Brain microvascular endothelial cell (primary cell): ENCODE measurements around the gene GALNT3.
A peak's percentile ranks its signal among the peaks of the same experiment; 100 is the strongest.

ENCODE experiments used
- DNase-seq: peaks from one replicate; pipeline ENCODE4 v3.0.0-alpha.2; 2020
- H3K27ac ChIP-seq: fragments of 250-450 bp; sonication (Bioruptor Pico); 2 replicates; pipeline ENCODE4 v1.5.1; 2020; ENCODE audit warnings: mild to moderate bottlenecking, moderate library complexity
- H3K27me3 ChIP-seq: fragments of 250-450 bp; sonication (Bioruptor Pico); replicated peaks from 2 replicates; pipeline ENCODE4 v1.5.1; 2020; ENCODE audit warnings: mild to moderate bottlenecking
- H3K36me3 ChIP-seq: fragments of 250-450 bp; sonication (Bioruptor Pico); replicated peaks from 2 replicates; pipeline ENCODE4 v1.5.1; 2020; ENCODE audit warnings: mild to moderate bottlenecking
- H3K4me3 ChIP-seq: 2 replicates; pipeline ENCODE4 v1.5.1; 2011; ENCODE audit warnings: low read depth, mild to moderate bottlenecking, control low read depth, low read length, moderate library complexity
- in situ Hi-C: cut with HindIII; loops from 2 replicates; pipeline ENCODE4 v1.10.0; 2017; ENCODE audit warnings: low sequenced_read_pairs, low pct_ligation_motif_present
- TF ChIP-seq, protein P1 (sequence below): IDR thresholded peaks from 2 replicates; pipeline ENCODE4 v1.5.1; 2011; ENCODE audit warnings: low read depth, mild to moderate bottlenecking, moderate library complexity, low read length, control low read depth, inconsistent platforms; ENCODE audit errors: missing control alignments

The GALNT3 gene

DNA sequence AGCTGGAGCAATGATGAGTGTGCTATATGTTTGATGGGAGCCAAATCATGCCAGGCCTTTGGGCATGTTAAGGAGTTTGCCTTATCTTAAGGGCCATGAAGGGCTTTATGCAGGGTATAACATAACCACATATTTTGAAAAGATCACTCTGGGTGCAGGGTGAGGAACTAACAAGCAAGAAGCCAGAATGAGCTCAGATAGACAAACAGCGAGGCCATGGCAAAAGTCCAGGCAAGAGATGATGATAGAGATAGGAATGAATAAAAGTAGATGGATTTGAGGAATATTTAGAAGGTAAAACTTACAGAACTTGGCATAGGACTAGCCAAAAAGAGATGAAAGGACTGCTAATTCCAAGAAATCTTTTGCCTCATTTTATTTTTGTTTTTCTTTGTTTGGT is 6.7 kb downstream of the GALNT3 start:
- no peak overlapping the region for H3K4me3 ChIP-seq
- no peak overlapping the region for H3K27ac ChIP-seq
- no peaks in the 10 kb centered on the region for H3K27me3 ChIP-seq
- DNase-seq: peak; percentile 62
- TF ChIP-seq, protein P1, sequence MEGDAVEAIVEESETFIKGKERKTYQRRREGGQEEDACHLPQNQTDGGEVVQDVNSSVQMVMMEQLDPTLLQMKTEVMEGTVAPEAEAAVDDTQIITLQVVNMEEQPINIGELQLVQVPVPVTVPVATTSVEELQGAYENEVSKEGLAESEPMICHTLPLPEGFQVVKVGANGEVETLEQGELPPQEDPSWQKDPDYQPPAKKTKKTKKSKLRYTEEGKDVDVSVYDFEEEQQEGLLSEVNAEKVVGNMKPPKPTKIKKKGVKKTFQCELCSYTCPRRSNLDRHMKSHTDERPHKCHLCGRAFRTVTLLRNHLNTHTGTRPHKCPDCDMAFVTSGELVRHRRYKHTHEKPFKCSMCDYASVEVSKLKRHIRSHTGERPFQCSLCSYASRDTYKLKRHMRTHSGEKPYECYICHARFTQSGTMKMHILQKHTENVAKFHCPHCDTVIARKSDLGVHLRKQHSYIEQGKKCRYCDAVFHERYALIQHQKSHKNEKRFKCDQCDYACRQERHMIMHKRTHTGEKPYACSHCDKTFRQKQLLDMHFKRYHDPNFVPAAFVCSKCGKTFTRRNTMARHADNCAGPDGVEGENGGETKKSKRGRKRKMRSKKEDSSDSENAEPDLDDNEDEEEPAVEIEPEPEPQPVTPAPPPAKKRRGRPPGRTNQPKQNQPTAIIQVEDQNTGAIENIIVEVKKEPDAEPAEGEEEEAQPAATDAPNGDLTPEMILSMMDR: no peak
- in situ Hi-C loops: no loop called here
- H3K36me3 ChIP-seq: no peaks in the 10 kb centered on the region

DNA sequence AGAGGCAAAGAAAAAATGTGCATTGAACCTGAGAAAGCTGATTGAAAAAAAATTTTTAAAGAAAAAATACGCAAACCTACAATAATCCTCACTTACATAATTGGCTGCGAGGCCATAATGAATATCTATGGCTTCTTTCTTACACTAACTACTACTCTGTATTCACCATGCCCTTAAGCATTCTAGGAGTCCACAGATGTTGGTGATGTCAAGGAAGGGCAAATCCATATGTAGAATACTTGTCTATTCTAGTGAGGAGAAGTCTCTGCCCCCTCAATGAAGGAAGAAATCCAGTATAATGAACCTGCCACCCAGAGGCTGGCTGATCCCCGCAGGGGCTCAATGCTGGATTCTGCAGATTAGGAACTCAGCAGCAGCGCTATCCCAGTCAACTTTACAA is 14.3 kb downstream of the GALNT3 start:
- Histone ChIP-seq H3K27me3 (no peaks in the 10 kb centered on the region), H3K27ac (no peak overlapping the region), H3K36me3 (no peaks in the 10 kb centered on the region), H3K4me3 (no peak overlapping the region)
- TF ChIP-seq, protein P1: no peak
- DNase-seq: no peak
- in situ Hi-C loops: no loop called here

DNA sequence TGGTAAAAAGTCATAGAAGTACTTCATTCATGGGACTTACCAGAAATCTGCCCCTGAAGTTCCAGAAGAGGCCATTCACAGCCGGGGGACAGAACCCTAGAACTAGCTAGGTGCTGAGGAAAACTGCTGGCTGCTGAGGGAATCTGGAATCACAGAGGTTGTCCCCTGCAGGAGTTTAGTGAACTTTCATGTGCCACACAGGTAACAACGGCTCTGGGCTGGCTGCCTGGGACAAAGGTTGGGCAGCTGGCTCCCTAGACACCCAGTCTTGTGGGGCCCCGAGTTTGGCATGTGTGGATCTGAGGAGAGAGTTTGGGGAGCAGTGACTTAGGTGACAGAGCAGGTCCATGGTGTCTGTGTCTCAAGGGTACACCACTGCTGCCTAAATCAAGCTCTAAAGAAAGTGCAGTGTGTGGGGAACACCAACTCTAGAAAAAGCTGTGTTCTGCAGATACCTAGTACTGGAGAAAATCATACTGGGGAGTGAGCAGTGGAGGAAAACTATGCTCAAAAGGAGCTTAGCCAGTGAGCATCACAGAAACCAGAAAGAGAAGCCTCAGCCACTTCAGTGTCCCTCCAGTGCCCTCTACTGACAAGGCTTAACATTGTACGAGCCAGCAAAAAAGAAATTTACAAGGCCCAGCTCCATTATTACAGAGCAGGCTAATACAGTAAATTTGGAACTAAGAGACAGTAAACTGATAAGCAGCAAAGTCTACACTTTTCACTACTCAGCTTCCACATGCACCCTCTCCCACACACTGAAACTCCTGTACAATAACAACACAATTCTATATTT is 15.2 kb downstream of the GALNT3 start:
- in situ Hi-C loops: no loop called here
- Histone ChIP-seq H3K4me3 (no peak overlapping the region), H3K27me3 (no peaks in the 10 kb centered on the region), H3K36me3 (no peaks in the 10 kb centered on the region), H3K27ac (no peak overlapping the region)
- TF ChIP-seq, protein P1: peak; percentile 43
- no peak for DNase-seq

DNA sequence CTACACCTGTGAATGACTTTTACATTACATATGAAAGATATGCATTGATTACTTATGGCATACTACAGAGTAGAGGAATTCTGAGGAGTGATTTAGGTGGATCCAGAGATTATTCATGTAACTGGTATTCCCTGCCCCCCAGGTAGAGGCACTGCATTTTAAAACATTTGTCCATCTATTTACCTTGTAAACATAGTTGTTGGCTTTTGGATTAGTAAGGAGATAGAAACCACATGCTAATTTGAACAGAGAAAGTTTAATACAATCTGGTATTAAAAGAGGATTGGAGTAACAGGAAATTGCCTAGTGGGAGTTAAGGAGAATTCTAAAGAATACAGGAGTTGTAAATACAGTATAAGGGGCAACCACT is 15.9 kb downstream of the GALNT3 start:
- in situ Hi-C loops: no loop called here
- no peaks in the 10 kb centered on the region for H3K27me3 ChIP-seq
- H3K27ac ChIP-seq: no peak overlapping the region
- TF ChIP-seq, protein P1: no peak
- no peak overlapping the region for H3K4me3 ChIP-seq
- no peak for DNase-seq
- H3K36me3 ChIP-seq: no peaks in the 10 kb centered on the region

DNA sequence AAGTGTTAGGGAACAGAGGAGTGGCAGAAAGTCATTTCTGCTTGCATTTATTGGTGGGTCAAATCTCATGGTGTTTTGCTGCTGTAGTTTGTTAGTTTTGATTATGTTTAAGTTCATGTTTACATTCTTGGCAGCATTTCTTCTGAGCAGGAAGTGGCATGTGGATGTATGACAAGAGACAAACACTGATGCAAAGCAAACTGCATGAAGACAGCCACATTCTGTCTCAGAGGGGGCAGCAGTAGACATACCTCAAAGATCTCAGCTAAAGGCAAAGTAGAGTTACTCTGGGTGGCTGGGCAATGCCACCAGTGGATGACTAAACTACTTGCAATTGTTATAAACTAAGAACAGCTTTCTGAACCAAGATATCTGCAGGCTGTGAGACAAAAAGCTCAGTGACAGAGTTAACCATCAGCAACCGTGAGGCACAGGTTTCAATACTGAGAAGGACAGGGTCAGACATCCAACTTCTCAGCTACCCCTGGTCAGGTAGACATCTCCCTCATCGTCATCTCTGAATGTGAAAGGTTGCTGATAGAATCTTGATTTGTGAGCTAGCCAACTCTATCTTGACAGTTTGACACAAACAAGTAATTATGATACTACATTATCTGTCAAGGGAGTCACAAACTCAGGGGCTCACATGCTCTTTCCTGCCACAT is 16.4 kb downstream of the GALNT3 start:
- Histone ChIP-seq H3K27ac (no peak overlapping the region), H3K27me3 (no peaks in the 10 kb centered on the region), H3K36me3 (no peaks in the 10 kb centered on the region), H3K4me3 (no peak overlapping the region)
- no peak for DNase-seq
- TF ChIP-seq, protein P1: no peak
- in situ Hi-C loops: no loop called here
